CD4-positive, alpha-beta T cell treated with Interleukin-10 for 1 hour (primary cell): ENCODE data around the gene CDS2.

Source experiments
- DNase-seq: peaks from one replicate; pipeline ENCODE4 v3.0.0-alpha.2; 2020

CDS2 gene

DNA sequence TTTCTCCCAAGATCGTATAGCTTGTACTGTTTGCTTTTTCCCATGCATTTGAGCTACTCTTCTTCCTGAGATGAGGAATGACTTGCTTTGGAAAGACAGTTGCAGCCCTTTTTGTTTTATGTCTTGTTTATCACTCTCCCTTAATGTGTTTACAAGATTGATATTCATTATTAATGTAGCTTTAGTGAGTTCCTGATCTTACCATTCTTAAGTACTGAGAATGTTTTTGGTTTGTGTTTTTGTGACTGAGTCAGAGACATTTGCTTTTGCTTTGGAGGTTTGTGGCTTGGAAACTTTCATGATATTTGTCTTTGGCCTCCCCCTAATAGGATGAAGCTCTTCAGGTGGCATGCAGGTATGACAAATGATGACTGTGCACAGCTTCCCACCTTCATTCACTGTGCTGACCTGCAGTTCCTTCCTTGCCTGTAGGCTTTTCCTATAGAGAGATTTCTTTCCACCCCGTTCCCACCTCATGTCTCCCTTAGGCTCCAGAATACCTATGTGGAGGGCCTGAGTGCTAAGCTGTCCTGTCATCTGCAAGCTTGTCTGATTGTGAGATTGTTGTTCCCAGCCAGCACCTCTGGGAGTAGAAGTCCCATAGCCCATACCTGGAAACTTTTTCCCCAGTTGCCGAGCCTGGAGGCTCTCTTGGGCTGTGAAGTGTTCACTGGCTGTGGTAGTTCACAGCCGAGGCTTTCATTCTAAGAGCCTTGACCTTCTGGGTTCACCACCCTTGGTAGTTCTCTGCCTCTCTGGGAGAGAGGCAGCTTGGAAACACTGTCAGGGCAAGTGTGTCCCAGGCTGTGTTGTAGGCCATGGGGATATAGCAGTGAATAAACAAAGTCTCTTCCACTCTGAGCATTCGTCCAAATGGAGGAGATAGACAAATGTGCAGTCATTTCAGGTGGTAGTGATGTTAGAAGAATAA lies 27.1 kb downstream of the CDS2 start:
- no peak for DNase-seq

DNA sequence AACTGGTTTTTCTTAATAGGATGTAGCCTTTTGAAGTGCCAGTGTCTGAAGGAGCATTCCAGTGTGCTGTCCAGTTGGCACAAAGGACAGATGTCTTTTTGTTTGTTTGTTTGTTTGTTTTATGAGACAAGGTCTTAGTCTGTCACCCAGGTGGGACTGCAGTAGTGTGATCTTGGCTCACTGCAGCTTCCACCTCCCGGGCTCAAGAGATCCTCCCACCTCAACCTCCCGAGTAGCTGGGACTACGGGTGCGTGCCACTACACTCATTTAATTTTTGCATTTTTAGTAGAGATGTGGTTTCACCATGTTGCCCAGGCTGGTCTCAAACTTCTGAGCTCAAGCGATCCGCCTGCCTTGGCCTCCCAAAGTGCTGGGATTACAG lies 27.7 kb downstream of the CDS2 start:
- DNase-seq, result no peak

DNA sequence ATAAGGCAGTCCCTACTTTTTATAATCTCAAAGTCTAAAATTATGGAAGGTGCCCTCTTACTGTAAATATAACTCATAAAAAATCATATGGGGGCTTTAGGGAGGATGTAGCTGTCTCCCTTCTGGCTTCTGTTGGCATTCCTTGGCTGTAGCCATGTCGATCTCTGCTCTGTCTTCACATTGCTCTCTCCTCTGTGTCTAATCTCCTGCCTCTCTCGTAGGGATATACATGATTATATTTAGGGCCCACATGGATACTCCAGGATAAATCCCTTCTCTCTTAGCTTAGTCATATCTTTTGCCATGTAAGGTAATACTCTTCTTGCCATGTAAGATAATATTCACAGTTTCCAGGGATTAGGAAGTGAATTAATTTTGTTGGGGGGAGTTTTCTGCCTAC lies 28.6 kb downstream of the CDS2 start:
- no peak for DNase-seq

DNA sequence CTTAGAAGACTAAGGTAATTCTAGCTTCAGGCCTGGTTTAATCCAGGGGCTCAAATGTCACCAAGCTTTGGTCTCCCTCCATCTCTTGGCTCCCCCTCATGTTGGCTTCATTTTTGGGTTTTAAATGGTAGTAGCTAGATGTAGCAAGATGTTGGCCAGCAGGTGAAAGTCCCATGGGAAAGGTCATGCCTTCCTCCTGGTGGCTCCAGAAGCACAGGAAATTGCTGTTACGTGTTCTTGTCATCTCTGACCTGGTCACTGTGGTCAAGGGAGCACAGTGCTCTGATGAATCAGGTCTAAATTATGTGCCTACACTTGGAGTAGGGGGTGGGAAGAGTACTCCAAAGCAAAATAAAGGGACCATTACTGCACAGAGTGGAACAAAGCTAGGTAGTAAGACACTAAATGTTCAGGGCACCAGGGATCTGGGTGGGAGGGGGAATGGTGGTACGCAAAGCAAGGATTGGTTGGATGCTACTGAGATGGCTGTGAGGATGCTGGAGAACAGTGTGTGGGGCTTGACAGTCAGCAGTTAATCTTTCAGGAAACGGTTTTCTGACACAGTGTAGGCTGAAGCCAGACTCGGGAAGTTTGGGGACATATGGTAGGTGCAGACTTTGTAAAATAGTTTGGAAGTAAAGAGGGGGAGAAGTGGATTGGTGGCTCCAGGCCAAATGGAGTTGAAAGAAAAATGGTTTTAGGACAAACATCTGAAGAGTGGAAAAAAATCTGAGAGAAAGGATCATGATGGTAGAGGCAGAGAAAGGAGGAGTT lies 30.1 kb downstream of the CDS2 start:
- no peak for DNase-seq

DNA sequence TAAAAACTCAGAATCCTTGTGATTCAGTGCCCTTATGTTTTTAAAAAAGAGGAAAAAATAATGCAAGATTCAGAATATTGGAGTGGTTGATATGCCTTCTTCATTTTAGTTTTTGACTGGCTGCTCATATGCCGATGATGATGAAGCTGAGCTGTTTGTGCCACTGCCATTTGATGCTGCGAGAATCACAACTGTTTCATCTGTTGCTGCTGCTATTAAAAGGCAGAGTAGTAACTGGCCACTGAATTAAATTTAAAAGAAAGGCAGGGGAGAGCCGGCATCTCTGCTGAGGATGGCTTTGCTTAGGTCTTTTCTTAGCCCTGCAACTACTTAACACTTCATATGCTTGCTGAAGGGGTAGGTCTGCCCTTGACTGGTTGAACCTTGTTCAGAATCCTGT lies 33.1 kb downstream of the CDS2 start:
- DNase-seq, result no peak

DNA sequence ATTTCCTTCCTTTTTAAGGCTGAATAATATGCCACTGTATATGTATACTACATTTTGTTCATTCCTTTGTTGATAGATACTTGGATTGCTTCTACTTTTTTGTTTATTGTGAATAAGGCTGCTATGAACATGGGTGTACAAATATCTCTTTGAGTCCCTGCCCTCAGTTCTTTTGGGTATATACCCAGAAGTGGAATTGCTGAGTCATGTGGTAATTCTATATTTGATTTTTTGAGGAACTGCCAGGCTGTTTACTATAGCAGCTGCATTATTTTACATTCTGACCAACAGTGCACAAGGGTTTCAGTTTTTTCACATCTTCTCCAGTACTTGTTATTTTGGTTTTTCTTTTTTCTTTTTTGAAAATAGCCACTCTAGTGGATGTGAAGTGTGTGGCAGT lies 34.1 kb downstream of the CDS2 start:
- DNase-seq, result no peak

DNA sequence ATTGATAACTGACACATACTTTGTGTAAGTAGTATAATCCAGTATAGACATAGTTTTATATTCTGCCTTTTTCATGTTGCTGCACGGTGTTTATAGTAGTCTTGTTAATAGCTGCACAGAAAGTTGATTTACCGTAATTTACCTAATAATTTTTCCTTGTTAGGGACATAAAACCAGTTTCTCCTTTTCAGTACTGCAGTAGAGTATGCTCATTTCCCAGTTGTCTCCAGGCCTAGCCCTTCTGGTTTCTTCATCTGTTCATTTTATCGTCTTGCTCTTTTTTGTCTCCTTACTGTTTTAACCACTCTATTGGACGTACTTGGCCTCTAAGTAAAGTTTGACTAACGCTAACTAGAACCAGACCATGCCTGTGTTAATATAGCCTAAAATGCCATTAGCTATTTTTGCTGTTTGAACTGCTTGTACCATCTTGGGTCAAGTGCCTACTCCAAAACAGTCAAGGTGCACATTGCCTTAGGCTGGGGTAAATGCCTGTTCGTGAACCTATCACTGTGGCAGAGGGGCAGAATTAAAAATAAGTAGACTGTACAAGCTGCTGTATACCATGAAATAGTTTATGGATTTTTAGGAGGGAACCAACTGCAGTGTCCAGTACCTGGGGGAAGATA lies 34.8 kb downstream of the CDS2 start:
- no peak for DNase-seq

DNA sequence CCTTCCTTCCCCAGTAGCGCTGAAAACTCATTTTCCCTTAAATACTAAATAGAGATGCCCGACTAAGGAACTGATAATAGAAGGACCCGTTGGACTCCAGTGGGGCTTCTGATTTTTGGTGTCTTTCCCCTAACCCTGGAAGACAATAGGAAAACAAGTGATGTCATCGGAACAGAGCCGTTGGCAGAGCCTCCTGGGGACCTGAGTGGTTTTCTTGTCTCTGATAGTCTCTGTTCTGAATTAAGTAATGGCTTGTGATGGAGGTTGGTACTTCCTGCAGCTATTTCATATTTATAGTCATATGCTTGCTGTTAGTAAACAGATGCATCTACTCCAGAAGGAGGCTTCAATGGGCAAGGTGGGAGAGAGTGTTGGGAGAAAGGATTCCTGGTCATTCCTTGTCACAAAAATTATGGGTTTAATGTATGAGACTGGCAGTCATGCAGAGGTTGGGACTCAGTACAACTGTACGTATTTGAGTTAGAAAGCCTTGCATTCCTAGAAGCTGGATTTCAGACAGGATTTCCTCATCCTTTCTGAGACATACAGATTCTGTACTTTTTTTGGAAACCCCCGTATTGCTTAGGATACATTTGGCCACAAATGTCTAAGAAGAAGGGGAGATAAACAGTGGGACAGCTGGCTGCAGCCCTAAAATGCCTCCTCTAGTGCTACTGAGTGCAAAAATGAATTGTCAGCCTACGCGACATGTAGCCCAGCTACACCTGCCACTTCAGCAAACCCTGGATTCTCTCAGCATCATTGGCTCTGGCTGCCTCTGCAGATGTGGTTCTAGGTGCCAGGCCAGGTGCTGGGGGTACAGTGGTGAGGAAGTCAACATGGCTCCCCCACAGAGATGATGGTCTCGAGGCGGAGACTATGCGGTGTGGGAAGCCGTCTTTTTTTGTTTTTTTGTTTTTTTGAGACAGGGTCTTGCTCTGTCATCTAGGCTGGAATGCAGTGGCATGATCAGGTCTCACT lies 38.1 kb downstream of the CDS2 start:
- DNase-seq, result no peak

DNA sequence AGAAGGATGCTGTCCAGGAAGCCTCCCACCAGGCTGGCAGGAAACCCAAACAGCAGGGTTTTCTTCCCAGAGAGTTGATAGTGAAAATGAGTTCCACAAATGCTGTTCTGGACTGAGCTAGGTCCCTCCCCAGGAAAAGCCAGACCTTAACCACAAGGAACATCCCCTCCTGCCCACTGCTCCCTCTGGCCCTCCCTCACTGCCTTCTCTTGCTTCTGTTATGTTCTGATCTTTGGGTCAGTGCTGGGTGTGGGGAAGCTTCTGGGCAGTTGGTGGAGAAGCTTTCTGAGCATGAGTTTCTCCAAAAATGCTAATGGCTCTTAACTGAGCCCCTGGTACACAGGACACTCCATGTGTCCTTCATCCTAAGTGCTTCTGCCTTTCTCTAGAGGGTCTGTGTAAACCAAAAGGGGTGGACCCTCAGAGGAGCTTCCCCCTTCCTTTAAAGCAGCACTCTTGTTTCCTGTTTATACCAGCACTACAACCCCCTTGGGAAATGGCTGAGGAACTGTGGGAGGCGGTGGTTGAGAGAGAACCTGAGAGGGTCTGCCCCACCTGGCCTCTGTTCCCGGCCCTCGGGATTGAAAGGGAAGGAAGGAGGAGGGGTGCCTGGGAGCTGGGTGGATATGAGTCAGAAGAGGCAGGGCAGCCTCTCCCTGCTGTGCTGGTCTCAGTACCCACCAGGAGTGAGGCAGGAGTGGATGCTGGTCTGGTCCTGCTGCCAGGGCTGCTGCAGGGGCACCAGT lies 42.0 kb downstream of the CDS2 start:
- no peak for DNase-seq

DNA sequence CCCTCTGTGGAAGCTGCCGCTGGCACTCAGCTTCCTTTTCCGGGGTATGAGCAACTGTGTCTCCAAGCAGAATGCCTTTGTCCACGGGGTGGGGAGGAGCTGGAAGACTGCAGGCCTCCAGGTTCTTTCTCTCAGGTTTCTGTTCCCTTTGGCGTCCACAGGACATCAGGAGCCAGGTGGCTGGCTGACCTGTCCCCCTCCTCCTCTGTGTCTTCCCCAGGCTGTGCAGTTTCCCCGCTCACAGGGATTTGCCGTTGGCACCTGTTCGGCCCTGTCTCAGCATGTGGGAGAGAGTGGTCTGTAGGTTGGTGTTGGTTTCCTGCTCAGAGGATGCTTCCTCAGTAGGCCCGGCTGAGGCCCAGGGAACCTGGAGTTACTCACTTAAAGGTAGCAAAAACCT lies 43.5 kb downstream of the CDS2 start:
- DNase-seq, result no peak

DNA sequence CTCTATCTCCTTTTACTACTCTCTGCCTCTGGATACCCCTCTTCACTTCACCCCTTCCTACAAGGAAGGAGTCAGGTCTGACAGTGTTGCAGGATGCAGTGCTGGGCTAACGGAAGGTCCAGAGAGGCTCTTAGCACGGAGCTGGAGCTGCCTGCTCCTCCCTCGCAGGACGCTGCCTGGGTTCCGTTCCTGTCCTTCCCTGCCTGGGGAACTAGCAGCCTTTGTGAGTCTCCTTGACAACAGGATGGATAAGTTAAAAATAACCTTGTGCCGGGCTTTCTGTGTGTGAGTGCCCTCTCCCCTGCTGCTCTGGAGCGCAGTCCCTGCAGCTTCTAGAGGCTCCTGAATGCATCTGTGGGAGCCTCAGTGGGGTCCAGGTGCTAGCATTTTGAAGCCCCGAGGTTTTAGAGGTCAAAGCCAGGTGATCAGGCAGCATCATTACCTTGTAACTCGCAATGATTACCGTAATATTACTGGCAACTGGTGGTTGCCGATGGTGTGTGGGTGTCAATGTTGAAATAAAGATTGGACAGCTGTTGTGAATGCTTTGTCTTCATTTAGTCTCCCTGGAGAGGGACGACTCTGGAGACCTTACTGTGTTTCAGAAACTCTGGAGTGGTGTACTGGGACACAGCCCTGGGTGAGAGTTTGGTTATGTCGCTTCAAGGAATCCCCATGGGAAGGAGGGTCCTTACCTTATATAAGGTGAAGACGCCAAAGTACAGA lies 44.4 kb downstream of the CDS2 start:
- DNase-seq, result no peak

DNA sequence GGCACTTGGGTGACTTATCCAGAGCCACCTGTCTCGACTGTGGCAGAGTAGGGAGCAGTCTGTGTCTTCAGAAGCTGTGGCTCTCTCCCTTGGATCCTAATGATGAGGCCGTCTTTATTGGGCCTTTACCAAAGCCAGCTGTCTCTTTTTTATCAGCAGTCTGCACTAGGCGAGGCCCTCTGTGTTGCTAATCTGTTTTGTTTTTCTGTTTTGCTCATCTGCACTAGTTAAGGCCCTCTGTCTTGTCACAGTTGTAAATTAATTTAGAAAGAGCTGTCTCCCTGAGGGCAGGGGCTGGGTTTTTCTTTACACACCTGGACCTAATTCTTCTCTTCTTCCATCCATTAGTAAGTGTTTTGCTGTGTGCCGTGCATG lies 45.0 kb downstream of the CDS2 start:
- no peak for DNase-seq

DNA sequence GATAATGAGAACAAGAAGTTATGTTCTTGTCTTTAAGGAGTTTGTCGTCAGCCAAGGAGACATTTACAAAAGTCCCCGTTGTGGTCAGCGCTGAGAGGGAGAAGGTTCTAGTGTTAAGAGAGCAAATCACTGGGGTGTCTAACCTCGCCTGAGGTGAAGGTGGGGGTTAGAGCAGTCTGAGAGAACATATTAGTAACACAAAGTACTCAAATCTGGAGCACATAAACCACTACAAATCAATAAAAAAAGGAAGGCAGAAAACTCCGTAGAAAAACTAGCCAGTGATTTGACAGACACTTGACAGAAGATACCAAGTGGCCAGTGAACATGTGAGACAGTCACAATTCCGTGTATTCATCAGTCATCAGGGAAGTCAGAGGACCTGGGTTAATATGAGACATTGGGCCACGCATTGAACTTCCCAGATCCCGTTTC lies 45.4 kb downstream of the CDS2 start:
- no peak for DNase-seq

DNA sequence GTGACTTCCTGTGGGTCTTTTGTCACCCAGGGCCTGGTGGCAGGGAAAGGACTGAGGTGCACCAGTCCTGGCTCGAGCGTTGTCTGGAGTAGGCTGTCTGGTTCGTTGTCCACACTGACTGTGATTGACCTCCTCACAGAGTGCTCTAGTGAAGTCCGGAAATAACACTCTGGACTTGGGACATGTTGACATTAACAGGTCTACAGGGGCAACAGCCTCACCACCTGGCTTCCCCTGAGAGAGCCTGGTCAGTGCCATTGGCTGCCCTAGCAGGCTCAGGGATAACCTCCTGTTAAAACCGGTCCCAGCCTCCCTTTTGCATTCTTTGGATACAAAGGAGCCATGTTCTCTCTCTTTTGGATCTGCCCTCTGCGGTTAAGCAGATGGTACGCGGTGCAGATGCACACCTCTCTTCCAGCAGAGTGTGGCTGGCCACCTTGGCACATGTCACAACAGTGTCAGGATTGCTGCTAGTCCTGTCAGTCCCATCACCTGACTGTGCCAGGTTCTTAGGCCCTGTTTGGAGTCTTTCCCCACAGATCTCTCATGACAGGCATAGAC lies 46.2 kb downstream of the CDS2 start:
- no peak for DNase-seq

DNA sequence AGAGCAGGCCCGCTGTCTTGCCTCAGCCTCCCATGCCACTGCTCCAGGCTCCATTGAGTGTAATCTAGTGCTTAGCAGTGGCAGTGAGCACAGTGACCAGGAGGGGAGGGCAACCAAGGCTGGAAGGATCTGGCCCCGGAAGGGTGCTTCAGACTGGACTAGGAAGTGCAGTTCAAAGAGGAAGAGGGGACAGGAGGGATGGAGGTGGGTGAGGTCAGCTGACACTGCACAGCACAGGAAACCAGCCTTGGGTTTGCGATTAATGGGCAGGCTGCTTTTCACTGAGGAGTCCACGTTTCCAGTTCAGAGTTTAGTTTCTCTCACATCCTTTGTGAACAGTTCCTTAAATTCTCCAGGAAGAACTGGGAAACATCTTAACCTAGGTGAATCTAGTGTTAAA lies 46.9 kb downstream of the CDS2 start:
- DNase-seq, result no peak

DNA sequence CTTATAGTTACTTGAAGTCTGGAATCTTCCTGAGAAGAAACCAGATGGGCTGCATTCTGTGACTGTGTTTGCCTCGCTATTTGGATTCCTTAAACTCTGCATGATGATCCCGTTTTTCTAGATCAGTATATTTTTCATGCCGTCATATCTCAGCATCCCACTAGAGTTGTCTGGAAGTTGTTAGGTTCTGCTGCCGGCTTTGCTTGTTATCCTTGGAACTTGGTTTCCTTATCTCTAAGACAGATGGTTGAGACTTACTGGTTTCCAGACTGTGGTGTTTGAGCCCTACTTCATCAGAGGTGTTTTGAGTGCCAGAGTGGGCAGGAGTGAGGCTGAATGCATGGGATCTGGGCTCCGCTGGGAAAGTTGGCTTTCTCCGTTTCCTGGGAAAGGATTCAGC lies 50.3 kb downstream of the CDS2 start:
- no peak for DNase-seq

DNA sequence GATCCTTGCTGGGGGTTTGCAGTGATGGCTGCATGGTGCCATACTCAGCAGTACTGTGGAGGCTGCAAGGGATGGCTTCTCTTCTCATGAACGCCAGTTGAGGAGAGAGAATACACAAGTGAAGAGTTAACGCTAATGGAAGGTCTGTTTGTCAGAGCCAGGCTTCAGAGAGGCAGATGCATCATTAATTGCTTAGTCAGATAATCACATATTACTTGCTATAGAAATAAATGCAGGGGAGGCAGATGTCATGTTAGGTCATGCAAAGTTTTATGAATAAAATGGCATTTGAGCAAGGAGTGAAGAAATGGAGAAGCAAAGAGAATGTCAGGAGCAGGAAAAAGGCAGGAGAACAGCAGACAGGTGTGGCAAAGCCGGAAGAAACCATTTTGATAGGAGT lies 51.2 kb downstream of the CDS2 start:
- no peak for DNase-seq

DNA sequence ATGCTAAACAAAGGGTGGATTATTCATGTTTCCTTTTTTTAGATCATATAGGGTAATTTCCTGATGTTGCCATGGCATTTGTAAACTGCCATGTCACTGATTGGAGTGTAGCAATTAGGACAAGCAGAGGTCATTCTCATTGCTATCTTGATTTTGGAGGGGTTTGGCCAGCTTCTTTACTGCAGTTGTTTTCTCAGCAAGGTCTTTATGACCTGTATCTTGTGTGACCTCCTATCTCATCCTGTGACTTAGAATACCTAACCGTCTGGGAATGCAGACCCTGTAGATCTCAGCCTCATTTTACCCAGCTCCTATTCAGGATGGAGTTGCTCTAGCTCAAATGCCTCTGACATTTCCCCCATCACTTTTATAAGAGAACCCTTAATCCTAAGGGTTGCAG lies 53.6 kb downstream of the CDS2 start:
- DNase-seq, result no peak

DNA sequence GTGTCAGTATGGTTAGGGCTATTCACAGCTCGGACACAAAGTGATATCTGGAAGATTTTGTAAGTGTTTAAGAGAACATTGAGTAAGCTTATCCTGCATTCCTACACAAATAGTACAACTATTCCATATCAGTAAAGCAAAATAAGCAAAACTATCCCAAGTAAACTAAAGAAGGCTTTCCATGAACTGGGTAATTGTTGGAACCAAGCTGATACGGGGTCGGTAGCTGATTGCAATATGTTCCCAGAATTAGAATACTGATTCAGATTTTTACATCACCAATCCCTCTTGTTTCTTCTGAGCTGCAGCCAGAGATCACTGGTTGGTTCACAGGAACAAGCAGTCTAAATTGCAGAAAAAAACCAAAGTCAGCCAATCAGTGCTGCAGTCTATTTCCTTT lies 54.1 kb downstream of the CDS2 start:
- DNase-seq, result no peak

DNA sequence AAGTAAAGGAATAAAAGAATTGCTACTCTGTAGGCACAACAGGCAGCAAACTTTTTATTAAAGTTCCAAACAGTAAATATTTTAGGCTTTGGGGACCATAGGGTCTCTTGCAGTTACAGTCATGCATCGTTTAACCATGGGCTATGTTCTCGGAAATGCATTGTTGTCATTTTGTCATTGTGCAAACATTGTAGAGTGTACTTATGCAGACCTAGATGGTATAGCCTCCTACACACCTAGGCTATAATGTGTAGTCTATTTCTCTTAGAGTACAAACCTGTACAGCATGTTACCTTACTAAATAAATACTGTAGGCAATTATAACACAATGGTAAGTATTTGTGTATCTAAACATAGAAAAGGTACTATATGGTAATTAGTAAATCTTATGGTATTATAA lies 54.7 kb downstream of the CDS2 start:
- DNase-seq, result no peak

DNA sequence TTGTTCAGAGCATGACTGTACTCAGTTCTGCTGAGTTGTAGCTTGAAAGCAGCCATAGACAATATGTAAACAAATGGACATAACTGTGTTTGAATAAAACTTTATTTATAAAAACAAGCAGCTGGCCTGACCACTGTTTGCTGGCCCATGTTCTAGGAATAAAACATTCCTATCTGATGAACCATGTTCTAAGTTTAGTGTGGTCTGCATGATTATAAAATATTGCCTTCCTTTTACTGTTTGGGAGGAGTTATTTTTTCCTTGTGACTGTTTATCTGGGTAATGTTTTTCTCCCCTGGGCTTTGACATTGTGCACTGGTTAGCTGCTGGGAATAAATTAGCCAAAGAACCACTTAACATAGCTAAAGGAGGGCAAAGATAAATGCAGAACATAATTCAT lies 55.1 kb downstream of the CDS2 start:
- no peak for DNase-seq
